H9 (cell line): ENCODE data around the gene PPM1N. TPM values are rescaled to one million over a fixed set of nuclear protein-coding genes. Genes with fewer than 3 reads are reported as not detected.

Experiments
- DNase-seq: peaks from one replicate; pipeline ENCODE4 v3.0.0-alpha.2; 2017
- H2AFZ ChIP-seq: one replicate; pipeline ENCODE4 v1.6.1; 2013; ENCODE audit warnings: mild to moderate bottlenecking, low read length, control low read depth, moderate library complexity
- H2AK5ac ChIP-seq: 2 replicates; pipeline ENCODE4 v1.6.1; 2013; ENCODE audit warnings: low read length, control low read depth, mixed read lengths; ENCODE audit not compliant: insufficient read length
- H2BK120ac ChIP-seq: one replicate; pipeline ENCODE4 v1.6.1; 2013; ENCODE audit warnings: low read depth, mild to moderate bottlenecking, low read length, control low read depth, inconsistent platforms; ENCODE audit not compliant: poor library complexity, severe bottlenecking
- H2BK12ac ChIP-seq: 2 replicates; pipeline ENCODE4 v1.6.1; 2013; ENCODE audit warnings: low read length, control low read depth, mixed read lengths, low read depth; ENCODE audit not compliant: insufficient read length
- H2BK15ac ChIP-seq: 2 replicates; pipeline ENCODE4 v1.6.1; 2013; ENCODE audit warnings: low read depth, low read length, control low read depth
- H2BK20ac ChIP-seq: one replicate; pipeline ENCODE4 v1.6.1; 2013; ENCODE audit warnings: low read depth, mild to moderate bottlenecking, low read length, control low read depth, inconsistent platforms; ENCODE audit not compliant: poor library complexity, severe bottlenecking
- H2BK5ac ChIP-seq: 2 replicates; pipeline ENCODE4 v1.6.1; 2013; ENCODE audit warnings: low read length, control low read depth, mixed read lengths; ENCODE audit not compliant: insufficient read length
- H3K14ac ChIP-seq: 2 replicates; pipeline ENCODE4 v1.6.1; 2013; ENCODE audit warnings: low read length, control low read depth; ENCODE audit not compliant: insufficient read depth
- H3K18ac ChIP-seq: 2 replicates; pipeline ENCODE4 v1.6.1; 2013; ENCODE audit warnings: low read depth, mild to moderate bottlenecking, mixed read lengths, low read length, control low read depth; ENCODE audit not compliant: insufficient read length
- H3K23ac ChIP-seq: 2 replicates; pipeline ENCODE4 v1.6.1; 2013; ENCODE audit warnings: low read length, control low read depth, mixed read lengths, low read depth; ENCODE audit not compliant: insufficient read length
- H3K23me2 ChIP-seq: 2 replicates; pipeline ENCODE4 v1.6.1; 2013; ENCODE audit warnings: low read depth, mild to moderate bottlenecking, mixed read lengths, low read length, control low read depth; ENCODE audit not compliant: insufficient read length, poor library complexity, severe bottlenecking
- H3K27ac ChIP-seq: 2 replicates; pipeline ENCODE4 v1.5.1; 2013; ENCODE audit warnings: low read length, control low read depth, mixed read lengths, low read depth; ENCODE audit not compliant: insufficient read length
- H3K27me3 ChIP-seq: 2 replicates; pipeline ENCODE4 v1.6.1; 2013; ENCODE audit warnings: low read length, control low read depth, inconsistent platforms; ENCODE audit not compliant: insufficient read depth
- H3K4ac ChIP-seq: 2 replicates; pipeline ENCODE4 v1.6.1; 2013; ENCODE audit warnings: low read depth, mild to moderate bottlenecking, control low read depth, inconsistent platforms, low read length, moderate library complexity
- H3K4me1 ChIP-seq: 2 replicates; pipeline ENCODE4 v1.6.1; 2013; ENCODE audit warnings: low read length, control low read depth, inconsistent platforms; ENCODE audit not compliant: insufficient read depth
- H3K4me2 ChIP-seq: 2 replicates; pipeline ENCODE4 v1.6.1; 2013; ENCODE audit warnings: low read length, control low read depth, mixed read lengths; ENCODE audit not compliant: insufficient read length, insufficient read depth
- H3K56ac ChIP-seq: 2 replicates; pipeline ENCODE4 v1.6.1; 2013; ENCODE audit warnings: low read depth, mild to moderate bottlenecking, mixed read lengths, low read length, control low read depth; ENCODE audit not compliant: insufficient read length
- H3K79me1 ChIP-seq: 2 replicates; pipeline ENCODE4 v1.6.1; 2013; ENCODE audit warnings: low read depth, mild to moderate bottlenecking, moderate library complexity, low read length, control low read depth, inconsistent platforms; ENCODE audit not compliant: insufficient read depth, poor library complexity, severe bottlenecking
- H3K79me2 ChIP-seq: 2 replicates; pipeline ENCODE4 v1.6.1; 2013; ENCODE audit warnings: low read length, control low read depth, inconsistent platforms; ENCODE audit not compliant: insufficient read depth
- H3K9ac ChIP-seq: 2 replicates; pipeline ENCODE4 v1.6.1; 2013; ENCODE audit warnings: low read length, control low read depth, mixed read lengths; ENCODE audit not compliant: insufficient read length; ENCODE audit errors: extremely low read depth
- H3K9me3 ChIP-seq: one replicate; pipeline ENCODE4 v1.6.1; 2013; ENCODE audit warnings: low read depth, low read length, inconsistent platforms; ENCODE audit not compliant: control insufficient read depth
- H3T11ph ChIP-seq: one replicate; pipeline ENCODE4 v1.6.1; 2013; ENCODE audit warnings: mild to moderate bottlenecking, low read length, control low read depth, inconsistent platforms
- H4K20me1 ChIP-seq: one replicate; pipeline ENCODE4 v1.6.1; 2013; ENCODE audit not compliant: control insufficient read depth, insufficient read length, insufficient read depth
- H4K5ac ChIP-seq: 2 replicates; pipeline ENCODE4 v1.6.1; 2013; ENCODE audit warnings: low read depth, mild to moderate bottlenecking, mixed read lengths, low read length, control low read depth; ENCODE audit not compliant: insufficient read length
- H4K8ac ChIP-seq: replicated peaks from 2 replicates; pipeline ENCODE4 v1.6.1; 2013; ENCODE audit warnings: low read length, control low read depth, mixed read lengths, low read depth; ENCODE audit not compliant: insufficient read length
- H4K91ac ChIP-seq: 2 replicates; pipeline ENCODE4 v1.6.1; 2013; ENCODE audit warnings: low read depth, mild to moderate bottlenecking, moderate library complexity, mixed read lengths, low read length, control low read depth; ENCODE audit not compliant: insufficient read length
- H3K27ac Mint-ChIP-seq, 3 experiments: 2 replicates in 2 of 3; 3 replicates in 1 of 3; pipeline ENCODE4 v1.8.0; 2020 to 2021; ENCODE audit warnings: mixed read lengths in 3 of 3, mild to moderate bottlenecking in 1 of 3, moderate library complexity in 1 of 3
- H3K27me3 Mint-ChIP-seq: 2 replicates; pipeline ENCODE4 v1.8.0; 2021; ENCODE audit warnings: low read depth, mild to moderate bottlenecking, moderate library complexity, mixed read lengths
- H3K36me3 Mint-ChIP-seq, 3 experiments: 2 replicates in 2 of 3; 3 replicates in 1 of 3; pipeline ENCODE4 v1.8.0; 2020 to 2021; ENCODE audit warnings: low read depth in 3 of 3, mixed read lengths in 3 of 3; ENCODE audit not compliant: insufficient read depth in 1 of 3
- H3K4me1 Mint-ChIP-seq, 2 experiments: 2 replicates each; pipeline ENCODE4 v1.8.0; 2020; ENCODE audit warnings: mixed read lengths in 2 of 2
- H3K4me3 Mint-ChIP-seq, 2 experiments: 2 replicates in 1 of 2; 3 replicates in 1 of 2; pipeline ENCODE4 v1.8.0; 2020 to 2021; ENCODE audit warnings: mild to moderate bottlenecking in 2 of 2, mixed read lengths in 2 of 2, moderate library complexity in 1 of 2
- H3K9me3 Mint-ChIP-seq, 2 experiments: 2 replicates in 1 of 2; 3 replicates in 1 of 2; pipeline ENCODE4 v1.8.0; 2020; ENCODE audit warnings: mild to moderate bottlenecking in 2 of 2, mixed read lengths in 2 of 2, moderate library complexity in 1 of 2
- WGBS: extraction: QIAGEN DNeasy Blood & Tissue Kit; methylation state at CpG from one replicate; pipeline ENCODE4 v1.1.7; 2013; ENCODE audit warnings: missing lambda C conversion rate, low lambda C conversion rate, mixed read lengths; ENCODE audit not compliant: insufficient read length; ENCODE audit errors: extremely low coverage; 5-methylcytosine and 5-hydroxymethylcytosine counted together
- total RNA-seq: library from RNA; stranded (reverse); gene quantifications from 2 replicates; pipeline ENCODE4 v1.2.1, GENCODE V29; 2021
- TF ChIP-seq, protein P1 (sequence below): fragments of 200-600 bp; sonication (generic); conservative IDR thresholded peaks from 3 replicates; pipeline ENCODE4 v1.8.0; 2021; ENCODE audit warnings: antibody characterized with exemption, mild to moderate bottlenecking

Gene PPM1N
- total RNA-seq, 1 experiment from 2014 or later: 7.7 TPM

DNA sequence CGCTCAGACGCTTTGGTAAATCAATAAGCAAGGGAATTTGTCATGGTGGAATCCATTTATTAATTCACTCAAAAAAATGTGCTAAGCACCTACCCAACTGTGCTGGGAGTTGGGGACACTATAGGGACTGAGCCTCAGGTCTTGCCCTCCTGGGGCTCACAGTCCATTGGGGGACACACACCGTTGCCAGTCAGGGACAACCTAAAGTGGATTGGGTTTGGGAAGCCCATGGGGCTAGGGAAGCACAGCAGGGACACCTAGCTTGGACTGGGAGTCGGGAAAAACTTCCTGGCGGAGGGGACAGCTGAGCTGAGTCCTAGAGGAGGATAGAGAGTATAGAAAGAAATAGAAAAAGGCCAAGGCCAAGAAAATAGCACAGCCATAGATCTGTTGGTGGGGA is 21.9 kb upstream of the PPM1N start:
- Histone ChIP-seq H3K4me2 (no peak overlapping the region), H2BK20ac (no peak overlapping the region), H3K9ac (no peak overlapping the region), H4K5ac (no peak overlapping the region), H3K18ac (no peak overlapping the region), H4K20me1 (no peaks in the 10 kb centered on the region), H3K9me3 (no peaks in the 10 kb centered on the region), H3K56ac (no peak overlapping the region), H3K4ac (no peak overlapping the region), H4K8ac (no peak overlapping the region), H2AK5ac (no peak overlapping the region), H3K4me1 (no peaks in the 10 kb centered on the region), H2BK120ac (no peak overlapping the region), H2AFZ (no peak overlapping the region), H3T11ph (no peak overlapping the region), H2BK5ac (no peak overlapping the region), H3K27me3 (no peaks in the 10 kb centered on the region), H3K79me1 (no peaks in the 10 kb centered on the region), H4K91ac (no peak overlapping the region), H3K79me2 (no peaks in the 10 kb centered on the region), H2BK15ac (no peak overlapping the region), H3K14ac (no peak overlapping the region), H2BK12ac (no peak overlapping the region), H3K23ac (no peak overlapping the region), H3K23me2 (peaks cover 4% of the 10 kb centered on the region), H3K27ac (no peak overlapping the region)
- Mint-ChIP-seq H3K36me3 (peaks cover 0 to 4% (median 0%) of the 10 kb centered on the region in 3 experiments; a peak in 1 of 7 replicates), H3K4me3 (peak overlapping the region in 1 of 2 experiments; percentile 57; a peak in 2 of 5 replicates), H3K4me1 (peaks cover 25 to 43% of the 10 kb centered on the region in 2 experiments), H3K27me3 (peaks cover 13% of the 10 kb centered on the region), H3K9me3 (no peaks in the 10 kb centered on the region), H3K27ac (no peak overlapping the region; a peak in 1 of 7 replicates)
- WGBS: no CpG with 5 or more reads among the region's 5 CpGs
- TF ChIP-seq, protein P1, sequence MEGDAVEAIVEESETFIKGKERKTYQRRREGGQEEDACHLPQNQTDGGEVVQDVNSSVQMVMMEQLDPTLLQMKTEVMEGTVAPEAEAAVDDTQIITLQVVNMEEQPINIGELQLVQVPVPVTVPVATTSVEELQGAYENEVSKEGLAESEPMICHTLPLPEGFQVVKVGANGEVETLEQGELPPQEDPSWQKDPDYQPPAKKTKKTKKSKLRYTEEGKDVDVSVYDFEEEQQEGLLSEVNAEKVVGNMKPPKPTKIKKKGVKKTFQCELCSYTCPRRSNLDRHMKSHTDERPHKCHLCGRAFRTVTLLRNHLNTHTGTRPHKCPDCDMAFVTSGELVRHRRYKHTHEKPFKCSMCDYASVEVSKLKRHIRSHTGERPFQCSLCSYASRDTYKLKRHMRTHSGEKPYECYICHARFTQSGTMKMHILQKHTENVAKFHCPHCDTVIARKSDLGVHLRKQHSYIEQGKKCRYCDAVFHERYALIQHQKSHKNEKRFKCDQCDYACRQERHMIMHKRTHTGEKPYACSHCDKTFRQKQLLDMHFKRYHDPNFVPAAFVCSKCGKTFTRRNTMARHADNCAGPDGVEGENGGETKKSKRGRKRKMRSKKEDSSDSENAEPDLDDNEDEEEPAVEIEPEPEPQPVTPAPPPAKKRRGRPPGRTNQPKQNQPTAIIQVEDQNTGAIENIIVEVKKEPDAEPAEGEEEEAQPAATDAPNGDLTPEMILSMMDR: no peak
- DNase-seq: no peak
